ENCODE data around the gene AGBL1. TPM values are rescaled to one million over a fixed set of nuclear protein-coding genes. Genes with fewer than 3 reads are reported as not detected.

AGBL1 gene
- total RNA-seq, 1 donor from 2014 or later, result 5.5 TPM

DNA sequence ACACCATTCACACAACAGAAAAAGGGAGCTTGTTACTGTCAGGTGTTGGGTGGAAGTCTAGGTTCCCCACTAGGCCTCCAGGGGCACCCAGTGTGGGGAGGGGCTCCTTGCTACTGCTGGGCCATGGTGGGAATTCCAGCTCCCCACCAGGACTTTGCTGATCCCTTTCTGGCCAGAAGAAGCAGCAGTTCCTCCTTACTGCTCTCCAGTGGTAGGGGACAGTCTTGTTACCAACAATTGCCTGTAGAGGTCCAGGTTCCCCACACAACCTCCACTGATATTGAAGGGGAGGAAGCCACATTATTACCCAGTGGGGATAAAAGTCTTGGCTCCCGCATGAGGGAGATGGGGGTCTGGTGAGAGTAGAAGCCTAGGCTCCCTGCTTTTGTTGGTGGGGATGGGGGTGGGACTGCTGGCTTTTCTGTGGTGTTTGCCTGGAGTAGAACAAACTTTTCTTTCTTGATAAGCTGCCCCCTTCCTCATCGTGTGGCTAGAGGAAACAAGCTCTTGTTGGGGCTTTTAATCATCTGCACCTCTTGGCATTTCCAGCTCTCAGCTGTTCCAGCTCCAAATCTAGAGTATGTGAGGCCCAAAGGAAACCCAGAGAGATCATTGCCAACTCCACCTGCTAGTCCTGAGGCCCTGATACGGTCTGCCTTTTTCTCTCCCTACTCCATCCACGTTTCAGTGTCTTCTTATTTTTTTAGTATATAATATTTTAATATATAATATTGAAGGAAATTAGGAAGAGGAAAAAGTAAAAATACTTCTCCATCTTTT, 824.2 kb downstream of the AGBL1 start:
- no peaks in the 10 kb centered on the region for H3K79me2 ChIP-seq (ENCODE audit: low read depth)
- H3K4me3 Mint-ChIP-seq, result no peak overlapping the region

DNA sequence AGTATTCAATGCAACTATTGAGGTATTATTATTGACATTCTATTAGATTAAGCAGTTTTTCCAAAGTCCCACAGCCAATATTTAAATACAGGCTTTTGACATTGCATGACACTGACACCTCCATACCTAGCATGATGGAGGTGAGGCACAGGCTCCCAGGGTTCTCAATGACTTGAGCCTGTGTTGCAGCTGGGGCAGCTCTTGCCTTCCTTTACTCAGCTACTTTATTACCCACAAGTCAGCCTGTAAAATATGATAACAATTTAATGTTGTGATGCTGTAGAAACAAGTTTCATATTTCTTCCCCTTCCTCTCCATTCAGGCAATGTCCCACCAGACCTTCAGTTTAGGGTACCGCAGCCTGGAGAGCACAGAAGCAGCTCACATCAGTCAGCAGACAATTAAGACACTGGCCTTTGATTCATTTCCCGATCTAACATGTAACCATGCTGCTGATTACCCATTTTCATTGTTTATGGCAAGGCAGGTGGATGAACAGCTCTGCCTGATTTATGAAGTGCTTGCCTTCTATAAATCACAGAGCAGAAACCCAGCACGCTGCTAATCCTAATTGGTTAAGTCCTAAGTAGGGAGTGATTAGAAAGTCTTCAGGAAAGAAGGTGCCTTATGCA, 826.1 kb downstream of the AGBL1 start:
- no peaks in the 10 kb centered on the region for H3K79me2 ChIP-seq (ENCODE audit: low read depth)
- no peak overlapping the region for H3K9ac ChIP-seq
- peaks cover 5% of the 10 kb centered on the region for H3K4me1 Mint-ChIP-seq
- no peak overlapping the region for H3K27ac Mint-ChIP-seq
- H2AFZ ChIP-seq (replicated peaks), result no peak overlapping the region
- no peak for TF ChIP-seq EZH2 (IDR thresholded peaks at IDR 0.05)
- TF ChIP-seq, protein P1, sequence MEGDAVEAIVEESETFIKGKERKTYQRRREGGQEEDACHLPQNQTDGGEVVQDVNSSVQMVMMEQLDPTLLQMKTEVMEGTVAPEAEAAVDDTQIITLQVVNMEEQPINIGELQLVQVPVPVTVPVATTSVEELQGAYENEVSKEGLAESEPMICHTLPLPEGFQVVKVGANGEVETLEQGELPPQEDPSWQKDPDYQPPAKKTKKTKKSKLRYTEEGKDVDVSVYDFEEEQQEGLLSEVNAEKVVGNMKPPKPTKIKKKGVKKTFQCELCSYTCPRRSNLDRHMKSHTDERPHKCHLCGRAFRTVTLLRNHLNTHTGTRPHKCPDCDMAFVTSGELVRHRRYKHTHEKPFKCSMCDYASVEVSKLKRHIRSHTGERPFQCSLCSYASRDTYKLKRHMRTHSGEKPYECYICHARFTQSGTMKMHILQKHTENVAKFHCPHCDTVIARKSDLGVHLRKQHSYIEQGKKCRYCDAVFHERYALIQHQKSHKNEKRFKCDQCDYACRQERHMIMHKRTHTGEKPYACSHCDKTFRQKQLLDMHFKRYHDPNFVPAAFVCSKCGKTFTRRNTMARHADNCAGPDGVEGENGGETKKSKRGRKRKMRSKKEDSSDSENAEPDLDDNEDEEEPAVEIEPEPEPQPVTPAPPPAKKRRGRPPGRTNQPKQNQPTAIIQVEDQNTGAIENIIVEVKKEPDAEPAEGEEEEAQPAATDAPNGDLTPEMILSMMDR (IDR thresholded peaks at IDR 0.05), result no peak
- TF ChIP-seq EZH2phosphoT487 (IDR thresholded peaks at IDR 0.05), result no peak
- no peaks in the 10 kb centered on the region for H3K27me3 ChIP-seq
- no peaks in the 10 kb centered on the region for H3K9me3 ChIP-seq (ENCODE audit: low read depth)
- no peaks in the 10 kb centered on the region for H3K9me3 Mint-ChIP-seq
- H3K27ac ChIP-seq, result no peak overlapping the region
- H3K36me3 Mint-ChIP-seq, result no peaks in the 10 kb centered on the region
- H3K4me3 ChIP-seq, result no peak overlapping the region
- H4K20me1 ChIP-seq (ENCODE audit: low read depth), result no peaks in the 10 kb centered on the region
- H3F3A ChIP-seq (ENCODE audit: low read depth), result no peaks in the 10 kb centered on the region
- peaks cover 7% of the 10 kb centered on the region for H3K4me1 ChIP-seq
- H3K27me3 Mint-ChIP-seq (ENCODE audit: insufficient read depth, low read depth), result no peaks in the 10 kb centered on the region
- H3K4me3 Mint-ChIP-seq, result no peak overlapping the region
- peak; percentile 22 for DNase-seq (ENCODE audit: low spot score)
- no peak overlapping the region for H3K4me2 ChIP-seq
- no peaks in the 10 kb centered on the region for H3K36me3 ChIP-seq

More for the DNA sequence above, 824.2 kb downstream of the AGBL1 start:
- Histone ChIP-seq H3K4me2 (no peak overlapping the region), H3K27me3 (no peaks in the 10 kb centered on the region), H4K20me1 (ENCODE audit: low read depth) (no peaks in the 10 kb centered on the region), H3F3A (ENCODE audit: low read depth) (no peaks in the 10 kb centered on the region), H3K4me1 (peaks cover 7% of the 10 kb centered on the region), H3K9ac (no peak overlapping the region), H3K36me3 (no peaks in the 10 kb centered on the region), H3K4me3 (no peak overlapping the region), H3K27ac (no peak overlapping the region), H2AFZ (replicated peaks) (no peak overlapping the region), H3K9me3 (ENCODE audit: low read depth) (no peaks in the 10 kb centered on the region)
- H3K27ac Mint-ChIP-seq, result no peak overlapping the region
- peaks cover 5% of the 10 kb centered on the region for H3K4me1 Mint-ChIP-seq
- H3K9me3 Mint-ChIP-seq, result no peaks in the 10 kb centered on the region
- no peaks in the 10 kb centered on the region for H3K36me3 Mint-ChIP-seq
- no peaks in the 10 kb centered on the region for H3K27me3 Mint-ChIP-seq (ENCODE audit: insufficient read depth, low read depth)
- TF ChIP-seq EZH2phosphoT487 (IDR thresholded peaks at IDR 0.05) (no peak), EZH2 (IDR thresholded peaks at IDR 0.05) (no peak)
- TF ChIP-seq, protein P1 (IDR thresholded peaks at IDR 0.05), result no peak
- DNase-seq (ENCODE audit: low spot score), result no peak

DNA sequence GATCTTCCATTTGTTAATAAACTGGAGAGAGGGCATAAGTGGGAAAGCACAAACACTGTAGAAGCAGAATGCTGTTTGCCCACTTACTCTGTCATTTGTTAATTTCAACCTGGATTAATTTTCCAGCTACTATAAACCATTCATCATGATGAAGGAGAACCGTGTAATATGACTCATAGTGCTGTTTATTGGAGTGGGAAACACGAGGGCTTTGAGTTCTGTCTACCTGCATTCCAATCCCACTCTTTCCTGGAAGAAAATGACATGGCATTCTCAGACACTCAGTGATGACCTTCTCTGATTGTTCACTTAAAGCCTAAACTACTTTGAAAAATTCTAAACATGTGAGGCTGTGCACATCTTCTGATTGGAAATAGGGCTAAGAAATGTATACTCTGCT, 826.7 kb downstream of the AGBL1 start:
- H2AFZ ChIP-seq (replicated peaks), result no peak overlapping the region
- H3K27ac Mint-ChIP-seq, result no peak overlapping the region
- H3K4me1 ChIP-seq, result peaks cover 7% of the 10 kb centered on the region
- no peaks in the 10 kb centered on the region for H3K79me2 ChIP-seq (ENCODE audit: low read depth)
- no peaks in the 10 kb centered on the region for H3K27me3 ChIP-seq
- no peak overlapping the region for H3K4me2 ChIP-seq
- TF ChIP-seq EZH2phosphoT487 (IDR thresholded peaks at IDR 0.05), result no peak
- TF ChIP-seq, protein P1 (IDR thresholded peaks at IDR 0.05), result no peak
- TF ChIP-seq EZH2 (IDR thresholded peaks at IDR 0.05), result no peak
- peaks cover 5% of the 10 kb centered on the region for H3K4me1 Mint-ChIP-seq
- H4K20me1 ChIP-seq (ENCODE audit: low read depth), result no peaks in the 10 kb centered on the region
- no peaks in the 10 kb centered on the region for H3K36me3 Mint-ChIP-seq
- no peaks in the 10 kb centered on the region for H3K9me3 Mint-ChIP-seq
- no peak overlapping the region for H3K27ac ChIP-seq
- H3K4me3 ChIP-seq, result no peak overlapping the region
- no peak overlapping the region for H3K4me3 Mint-ChIP-seq
- no peaks in the 10 kb centered on the region for H3F3A ChIP-seq (ENCODE audit: low read depth)
- no peaks in the 10 kb centered on the region for H3K9me3 ChIP-seq (ENCODE audit: low read depth)
- no peaks in the 10 kb centered on the region for H3K36me3 ChIP-seq
- H3K27me3 Mint-ChIP-seq (ENCODE audit: insufficient read depth, low read depth), result no peaks in the 10 kb centered on the region
- DNase-seq (ENCODE audit: low spot score), result no peak
- H3K9ac ChIP-seq, result no peak overlapping the region

Data from neural progenitor cell (in vitro differentiated cells).